ENCODE results near the gene CLIC5.

The CLIC5 gene

DNA sequence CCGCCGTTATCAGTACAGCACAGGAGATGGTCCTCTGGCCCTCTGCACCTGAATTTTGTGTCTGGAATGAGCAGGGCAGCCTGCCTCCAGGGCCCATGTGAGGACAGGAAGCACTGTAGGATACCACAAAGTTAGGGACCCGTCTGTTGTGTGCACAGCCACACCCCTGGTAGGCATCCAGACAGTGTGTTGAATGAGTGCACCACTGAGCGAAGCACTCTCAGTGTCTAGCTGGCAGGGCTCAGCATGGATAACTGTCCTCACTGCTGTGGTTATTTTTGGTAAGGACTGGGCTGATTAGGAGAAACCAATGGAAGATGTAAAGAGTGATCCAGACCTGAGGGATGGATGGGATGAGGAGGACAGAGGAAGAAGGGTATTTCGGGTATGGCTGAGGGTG lies 178.7 kb downstream of the CLIC5 start:
- in situ Hi-C loops (cut with HindIII; ENCODE audit: low sequenced_read_pairs) = no loop called here
- TF ChIP-seq, protein P1, sequence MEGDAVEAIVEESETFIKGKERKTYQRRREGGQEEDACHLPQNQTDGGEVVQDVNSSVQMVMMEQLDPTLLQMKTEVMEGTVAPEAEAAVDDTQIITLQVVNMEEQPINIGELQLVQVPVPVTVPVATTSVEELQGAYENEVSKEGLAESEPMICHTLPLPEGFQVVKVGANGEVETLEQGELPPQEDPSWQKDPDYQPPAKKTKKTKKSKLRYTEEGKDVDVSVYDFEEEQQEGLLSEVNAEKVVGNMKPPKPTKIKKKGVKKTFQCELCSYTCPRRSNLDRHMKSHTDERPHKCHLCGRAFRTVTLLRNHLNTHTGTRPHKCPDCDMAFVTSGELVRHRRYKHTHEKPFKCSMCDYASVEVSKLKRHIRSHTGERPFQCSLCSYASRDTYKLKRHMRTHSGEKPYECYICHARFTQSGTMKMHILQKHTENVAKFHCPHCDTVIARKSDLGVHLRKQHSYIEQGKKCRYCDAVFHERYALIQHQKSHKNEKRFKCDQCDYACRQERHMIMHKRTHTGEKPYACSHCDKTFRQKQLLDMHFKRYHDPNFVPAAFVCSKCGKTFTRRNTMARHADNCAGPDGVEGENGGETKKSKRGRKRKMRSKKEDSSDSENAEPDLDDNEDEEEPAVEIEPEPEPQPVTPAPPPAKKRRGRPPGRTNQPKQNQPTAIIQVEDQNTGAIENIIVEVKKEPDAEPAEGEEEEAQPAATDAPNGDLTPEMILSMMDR (IDR thresholded peaks at IDR 0.05; ENCODE audit: low read depth, low read length) = no peak
- no peak for DNase-seq (ENCODE audit: low read depth, low spot score)
- H3K4me3 ChIP-seq (ENCODE audit: low read depth, low read length) = no peak overlapping the region

DNA sequence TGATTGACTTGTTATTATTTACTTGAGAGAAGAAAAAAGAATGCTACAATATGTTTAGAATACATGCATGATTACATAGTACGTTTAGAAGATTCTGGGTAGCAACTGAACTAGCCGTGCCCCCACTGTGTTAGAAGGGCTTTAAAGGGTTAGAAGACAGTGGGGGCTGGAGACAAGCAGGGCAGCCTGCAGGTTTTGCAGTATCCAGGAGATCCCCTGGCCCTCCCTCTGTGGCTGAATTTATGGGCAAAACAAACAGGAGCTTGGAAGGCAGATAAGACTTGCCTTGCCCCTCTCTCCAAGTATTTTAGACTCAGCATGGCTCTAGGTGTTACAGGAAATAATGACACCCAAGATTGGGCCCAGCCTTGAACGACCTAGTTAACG lies 179.2 kb downstream of the CLIC5 start:
- no peak overlapping the region for H3K4me3 ChIP-seq (ENCODE audit: low read depth, low read length)
- DNase-seq (ENCODE audit: low read depth, low spot score) = no peak
- TF ChIP-seq, protein P1 (IDR thresholded peaks at IDR 0.05; ENCODE audit: low read depth, low read length) = no peak
- in situ Hi-C loops (cut with HindIII; ENCODE audit: low sequenced_read_pairs) = no loop called here

DNA sequence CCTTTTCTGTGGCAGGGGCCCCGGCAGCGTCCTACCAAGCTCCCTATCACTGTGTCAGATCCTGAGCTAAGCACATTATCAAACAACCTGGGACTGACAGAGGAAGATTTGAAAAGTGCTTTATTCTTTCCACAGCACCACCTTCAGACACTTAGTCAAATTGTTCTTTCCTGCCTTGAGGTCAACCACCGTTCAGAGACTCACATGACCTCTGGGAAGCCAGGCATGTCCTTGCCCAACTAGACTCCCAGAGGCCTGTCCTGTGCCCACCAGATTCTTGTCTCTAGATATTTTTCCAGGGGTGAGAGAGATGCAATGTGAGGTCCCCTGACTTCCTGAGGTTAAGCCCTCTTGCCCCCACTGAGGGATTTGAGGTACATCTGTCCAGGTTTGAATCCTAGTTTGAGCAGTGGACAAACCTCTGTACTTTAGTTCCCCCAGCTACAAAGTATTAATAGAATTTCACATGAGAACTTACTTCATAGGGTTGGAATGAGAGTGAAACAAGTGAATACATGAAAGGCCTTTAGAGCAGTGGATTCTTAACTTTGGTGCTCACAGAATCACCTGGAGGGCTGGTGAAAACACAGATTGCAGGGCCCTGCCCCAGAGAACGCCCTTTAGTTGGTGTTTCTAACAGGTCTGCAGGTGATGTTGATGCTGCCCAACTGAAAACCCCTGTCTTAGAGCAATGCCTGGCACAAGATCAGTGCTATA lies 179.8 kb downstream of the CLIC5 start:
- no peak for DNase-seq (ENCODE audit: low read depth, low spot score)
- TF ChIP-seq, protein P1 (IDR thresholded peaks at IDR 0.05; ENCODE audit: low read depth, low read length) = no peak
- in situ Hi-C loops (cut with HindIII; ENCODE audit: low sequenced_read_pairs) = no loop called here
- no peak overlapping the region for H3K4me3 ChIP-seq (ENCODE audit: low read depth, low read length)

DNA sequence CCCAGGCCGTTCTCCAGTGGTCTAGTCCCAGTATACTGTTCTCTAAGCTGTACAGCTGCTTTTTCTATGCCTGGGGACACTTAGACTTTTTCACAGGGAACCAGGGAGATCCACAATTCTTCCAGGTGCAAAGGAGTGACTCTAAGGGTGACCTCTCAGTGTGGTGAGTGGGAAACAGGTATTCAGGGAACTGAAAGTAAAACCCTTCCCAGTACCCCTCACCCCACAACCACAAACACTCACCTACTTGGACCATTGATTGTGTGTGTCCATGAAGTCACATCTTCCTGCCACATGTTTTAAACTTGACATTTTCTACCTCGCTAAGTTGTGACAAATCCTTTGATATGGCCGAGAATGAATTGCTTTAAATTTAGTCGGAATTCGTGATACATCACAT lies 183.6 kb downstream of the CLIC5 start:
- no peak overlapping the region for H3K4me3 ChIP-seq (ENCODE audit: low read depth, low read length)
- TF ChIP-seq, protein P1 (IDR thresholded peaks at IDR 0.05; ENCODE audit: low read depth, low read length) = no peak
- in situ Hi-C loops (cut with HindIII; ENCODE audit: low sequenced_read_pairs) = no loop called here
- DNase-seq (ENCODE audit: low read depth, low spot score) = no peak

Data from astrocyte of the spinal cord (primary cell).